ENCODE measurements around the gene BICD1. TPM values are rescaled to one million over a fixed set of nuclear protein-coding genes. Genes with fewer than 3 reads are reported as not detected.

BICD1 gene
- total RNA-seq, 1 donor: 17.9 TPM

- TF ChIP-seq CTCF (IDR thresholded peaks at IDR 0.05; ENCODE audit: insufficient read depth, low read length): no peak
- H3K4me3 ChIP-seq (ENCODE audit: low read depth, low read length): no peak overlapping the region
- DNase-seq (ENCODE audit: low read depth): no peak
Observed at GRCh38 chr12:32069731-32070130, 36.9 kb upstream of the BICD1 start.

GRCh38 chr12:32070370-32070769 is 36.3 kb upstream of the BICD1 start:
- no peak for DNase-seq (ENCODE audit: low read depth)
- no peak for TF ChIP-seq CTCF (IDR thresholded peaks at IDR 0.05; ENCODE audit: insufficient read depth, low read length)
- H3K4me3 ChIP-seq (ENCODE audit: low read depth, low read length): no peak overlapping the region

- no peak for TF ChIP-seq CTCF (IDR thresholded peaks at IDR 0.05; ENCODE audit: insufficient read depth, low read length)
- H3K4me3 ChIP-seq (ENCODE audit: low read depth, low read length): no peak overlapping the region
- DNase-seq (ENCODE audit: low read depth): no peak
Observed at GRCh38 chr12:32072102-32072501, 34.5 kb upstream of the BICD1 start.

GRCh38 chr12:32074432-32074831 is 32.2 kb upstream of the BICD1 start:
- DNase-seq (ENCODE audit: low read depth): no peak
- H3K4me3 ChIP-seq (ENCODE audit: low read depth, low read length): no peak overlapping the region
- no peak for TF ChIP-seq CTCF (IDR thresholded peaks at IDR 0.05; ENCODE audit: insufficient read depth, low read length)

- DNase-seq (ENCODE audit: low read depth): no peak
- TF ChIP-seq CTCF (IDR thresholded peaks at IDR 0.05; ENCODE audit: insufficient read depth, low read length): no peak
- H3K4me3 ChIP-seq (ENCODE audit: low read depth, low read length): no peak overlapping the region
Observed at GRCh38 chr12:32076941-32077340, 29.7 kb upstream of the BICD1 start.

- no peak overlapping the region for H3K4me3 ChIP-seq (ENCODE audit: low read depth, low read length)
- no peak for TF ChIP-seq CTCF (IDR thresholded peaks at IDR 0.05; ENCODE audit: insufficient read depth, low read length)
- DNase-seq (ENCODE audit: low read depth): no peak
Observed at GRCh38 chr12:32080435-32080834, 26.2 kb upstream of the BICD1 start.

GRCh38 chr12:32083489-32083888 is 23.2 kb upstream of the BICD1 start:
- DNase-seq (ENCODE audit: low read depth): peak; percentile 82
- no peak overlapping the region for H3K4me3 ChIP-seq (ENCODE audit: low read depth, low read length)
- no peak for TF ChIP-seq CTCF (IDR thresholded peaks at IDR 0.05; ENCODE audit: insufficient read depth, low read length)

All from fibroblast of the aortic adventitia (primary cell).